HG03108 (cell line): ENCODE measurements around the gene SNAP25.

Experiments
- ATAC-seq: cut with Tn5 transposase; IDR thresholded peaks from one replicate; pipeline ENCODE4 v1.9.1; 2021; ENCODE audit warnings: moderate library complexity; ENCODE audit not compliant: unreplicated experiment

The SNAP25 gene

DNA sequence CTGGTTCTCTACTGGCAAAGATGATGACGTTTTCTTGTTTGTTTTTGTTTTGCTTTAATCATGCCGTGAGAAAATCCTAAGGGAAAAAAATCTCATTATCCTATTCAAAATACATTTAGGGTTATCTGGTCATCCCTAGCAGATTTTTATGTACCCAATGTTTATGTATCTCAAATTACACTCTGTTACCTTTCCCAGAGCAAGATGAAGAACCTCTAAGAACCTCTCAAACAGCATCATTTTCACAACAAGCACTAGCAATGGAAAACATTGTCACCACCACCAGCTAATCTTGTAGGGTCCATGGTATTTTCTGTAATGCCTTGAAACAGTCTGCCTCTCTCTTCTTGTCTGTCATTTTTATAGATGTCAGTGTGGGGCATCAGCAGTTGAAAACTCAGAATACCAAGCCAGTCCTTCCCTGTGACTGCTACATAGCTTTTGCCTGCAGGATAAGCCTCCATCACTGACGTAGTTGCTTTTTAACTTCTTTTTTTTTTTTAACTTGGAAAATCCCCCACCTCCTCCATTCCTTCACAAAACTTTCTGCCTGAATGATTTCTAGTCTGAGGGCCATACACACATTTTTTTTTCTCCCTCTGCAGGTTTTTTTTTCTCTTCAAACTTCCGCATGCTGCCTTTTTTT lies 2.4 kb upstream of the SNAP25 start:
- no peak for ATAC-seq

DNA sequence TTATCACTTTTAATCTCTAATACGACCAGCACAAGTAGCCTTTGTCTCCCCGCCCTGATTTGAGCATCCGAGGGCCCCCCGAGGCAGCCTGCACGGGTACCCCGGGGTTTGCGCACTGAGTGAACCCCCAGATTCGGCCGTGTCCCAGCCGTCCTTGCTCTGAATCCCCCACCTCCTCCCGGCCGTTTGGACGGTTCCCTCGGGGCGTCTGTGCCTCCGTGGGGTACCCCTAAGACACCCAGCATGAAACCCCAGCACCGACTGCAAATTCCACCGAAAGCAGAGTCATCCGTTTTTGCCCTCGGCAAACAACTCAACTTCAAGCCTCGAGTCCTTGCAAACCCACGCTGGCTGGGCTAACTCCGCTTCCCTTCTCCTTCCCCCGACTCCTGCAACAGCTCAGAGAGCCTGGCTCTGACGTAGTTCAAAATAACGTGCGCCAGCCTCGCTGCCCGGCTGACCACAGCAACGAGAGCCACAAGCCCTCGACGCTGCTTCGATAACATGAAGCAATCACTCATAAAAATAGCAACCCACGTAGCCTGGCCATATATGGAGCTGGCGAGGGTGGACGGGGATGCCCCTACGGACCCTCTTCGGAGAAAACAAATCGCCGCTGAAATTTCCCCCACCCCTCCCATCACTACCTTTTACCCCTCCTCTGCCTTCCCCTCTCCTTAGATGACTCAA lies 764 bp upstream of the SNAP25 start:
- no peak for ATAC-seq

DNA sequence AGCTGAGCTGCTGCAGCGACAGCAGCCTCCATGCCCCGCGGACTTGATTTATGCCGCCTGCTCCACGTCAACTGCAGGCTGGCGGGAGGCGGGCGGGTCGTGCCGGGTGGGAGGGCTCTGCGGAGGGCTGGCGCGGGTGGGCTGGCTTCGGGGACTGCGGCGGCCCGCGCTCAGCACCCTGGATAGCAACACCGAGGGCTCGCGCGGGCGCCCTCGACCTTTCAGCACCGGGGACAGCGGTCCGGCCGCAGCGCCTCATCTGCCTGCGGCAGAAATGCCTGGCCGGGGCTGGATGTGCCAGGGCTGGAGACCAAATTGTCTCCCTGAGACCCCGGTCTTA lies 792 bp downstream of the SNAP25 start:
- ATAC-seq = peak; percentile 69

DNA sequence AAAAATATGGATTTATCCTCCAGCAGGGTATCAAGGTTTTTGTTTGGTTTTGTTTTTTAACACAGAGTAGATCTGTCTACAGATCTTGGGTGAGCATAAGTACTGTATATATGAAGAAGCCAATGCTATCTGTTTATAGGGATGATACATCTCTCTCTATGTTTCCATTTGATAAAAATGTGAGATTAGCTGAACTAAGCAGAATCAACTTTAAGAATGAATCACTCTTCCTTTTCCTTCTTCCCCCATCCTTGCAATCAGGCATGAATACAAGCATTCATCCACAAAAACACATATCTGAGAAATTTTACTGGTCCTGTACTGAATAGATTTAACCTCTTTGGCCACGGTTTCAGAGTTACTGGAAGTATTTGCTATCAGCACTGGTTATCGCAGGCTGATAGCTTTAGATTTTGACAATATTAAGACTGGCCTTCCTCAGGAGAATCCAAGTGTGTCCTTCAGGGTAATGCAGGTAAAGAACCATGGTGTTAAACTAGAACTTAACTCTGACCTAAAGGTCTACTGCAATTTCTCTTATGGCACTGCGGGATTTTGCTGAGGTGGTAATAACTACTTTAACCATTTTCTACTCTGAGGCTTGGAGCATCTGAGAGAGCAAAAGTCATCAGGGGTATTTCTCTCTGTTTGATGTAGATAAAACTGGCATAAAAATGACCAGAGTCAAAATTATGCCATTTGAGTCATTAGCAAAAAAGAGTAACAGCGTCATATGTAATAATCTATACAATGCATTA lies 1.5 kb downstream of the SNAP25 start:
- ATAC-seq = no peak

DNA sequence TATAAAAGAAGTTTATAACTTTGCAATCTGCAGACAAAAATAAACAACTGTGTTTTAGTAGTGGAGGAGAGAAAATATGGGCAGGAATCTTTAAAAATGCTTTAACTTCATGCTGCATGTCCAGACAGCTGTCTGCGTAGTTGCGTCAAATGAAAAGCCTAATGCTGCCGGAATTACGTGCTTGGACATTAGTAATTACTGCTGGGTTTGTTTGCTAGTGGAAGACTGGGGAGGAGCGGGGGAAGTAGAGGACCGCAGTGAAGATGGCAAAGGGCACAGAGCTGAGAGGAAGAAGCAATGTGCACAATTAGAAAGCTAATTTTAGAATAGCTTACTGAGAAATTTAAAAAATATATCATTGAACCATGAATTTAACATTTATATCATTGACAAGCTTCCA lies 2.4 kb downstream of the SNAP25 start:
- no peak for ATAC-seq

DNA sequence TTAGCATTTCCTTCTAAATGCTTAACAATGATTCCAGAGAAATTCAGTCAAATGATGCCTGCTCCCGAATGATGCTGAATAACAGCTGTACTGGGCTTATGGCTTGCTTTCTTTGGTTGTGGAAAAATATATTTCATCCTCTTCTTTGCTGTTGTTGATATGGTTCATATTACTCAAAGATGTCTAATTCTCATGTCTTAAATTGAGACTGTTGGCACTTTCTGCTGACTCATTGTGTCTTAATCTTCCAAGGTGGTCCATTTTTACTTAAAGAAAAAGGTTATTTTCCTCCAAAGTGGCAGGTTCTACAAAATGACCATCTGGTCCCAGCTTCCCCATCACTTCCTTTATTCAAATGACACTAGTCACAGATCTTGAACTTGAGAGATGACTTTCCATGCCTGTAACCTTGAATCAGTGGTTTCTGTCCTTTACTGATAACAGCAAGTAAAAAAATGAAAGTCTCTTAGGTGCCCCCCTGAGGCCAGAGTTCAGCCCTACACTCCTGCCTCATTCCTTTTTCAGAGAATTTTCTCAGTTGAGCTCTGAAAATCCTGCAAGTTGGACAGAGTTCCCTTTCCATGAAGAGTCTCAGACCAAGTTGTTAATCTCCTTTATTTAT lies 6.9 kb downstream of the SNAP25 start:
- ATAC-seq = no peak

DNA sequence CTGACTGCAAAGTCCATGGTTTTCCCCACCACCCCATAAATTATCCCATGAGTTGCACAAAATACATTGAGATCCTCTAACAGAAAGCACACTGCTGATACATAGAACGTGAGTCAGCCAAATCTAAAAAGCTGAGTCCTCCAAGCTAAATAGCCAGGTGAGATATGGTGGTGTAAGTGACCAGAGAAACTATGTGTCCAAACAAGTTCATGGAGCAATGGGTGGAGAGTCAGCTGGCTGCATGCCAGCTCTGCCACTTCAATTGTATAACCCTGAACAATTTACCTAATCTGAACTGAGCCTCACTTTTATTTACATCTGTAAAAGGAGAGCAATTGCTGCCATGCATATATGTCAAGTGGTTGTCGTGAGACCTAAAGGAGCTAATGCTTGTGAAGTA lies 9.7 kb downstream of the SNAP25 start:
- no peak for ATAC-seq

DNA sequence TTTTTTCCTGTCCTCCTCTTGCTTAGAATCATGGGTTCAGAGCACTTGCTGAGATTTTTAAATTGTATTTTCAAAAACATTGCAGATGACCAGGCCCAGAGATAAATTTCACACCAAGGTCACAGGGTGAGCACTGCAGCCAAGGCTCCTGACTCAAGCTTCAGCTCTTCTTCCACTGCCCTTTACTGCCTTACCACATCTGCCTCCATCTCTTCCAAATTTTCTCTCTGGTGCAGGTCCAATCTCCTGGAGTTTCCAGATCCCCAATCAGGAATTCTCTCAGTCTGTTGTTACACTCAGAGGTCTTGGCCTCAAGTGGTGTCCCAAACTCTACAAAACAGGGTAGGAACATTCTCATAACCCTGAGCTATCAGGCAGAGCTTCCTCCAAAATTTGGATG lies 12.7 kb downstream of the SNAP25 start:
- ATAC-seq = no peak

DNA sequence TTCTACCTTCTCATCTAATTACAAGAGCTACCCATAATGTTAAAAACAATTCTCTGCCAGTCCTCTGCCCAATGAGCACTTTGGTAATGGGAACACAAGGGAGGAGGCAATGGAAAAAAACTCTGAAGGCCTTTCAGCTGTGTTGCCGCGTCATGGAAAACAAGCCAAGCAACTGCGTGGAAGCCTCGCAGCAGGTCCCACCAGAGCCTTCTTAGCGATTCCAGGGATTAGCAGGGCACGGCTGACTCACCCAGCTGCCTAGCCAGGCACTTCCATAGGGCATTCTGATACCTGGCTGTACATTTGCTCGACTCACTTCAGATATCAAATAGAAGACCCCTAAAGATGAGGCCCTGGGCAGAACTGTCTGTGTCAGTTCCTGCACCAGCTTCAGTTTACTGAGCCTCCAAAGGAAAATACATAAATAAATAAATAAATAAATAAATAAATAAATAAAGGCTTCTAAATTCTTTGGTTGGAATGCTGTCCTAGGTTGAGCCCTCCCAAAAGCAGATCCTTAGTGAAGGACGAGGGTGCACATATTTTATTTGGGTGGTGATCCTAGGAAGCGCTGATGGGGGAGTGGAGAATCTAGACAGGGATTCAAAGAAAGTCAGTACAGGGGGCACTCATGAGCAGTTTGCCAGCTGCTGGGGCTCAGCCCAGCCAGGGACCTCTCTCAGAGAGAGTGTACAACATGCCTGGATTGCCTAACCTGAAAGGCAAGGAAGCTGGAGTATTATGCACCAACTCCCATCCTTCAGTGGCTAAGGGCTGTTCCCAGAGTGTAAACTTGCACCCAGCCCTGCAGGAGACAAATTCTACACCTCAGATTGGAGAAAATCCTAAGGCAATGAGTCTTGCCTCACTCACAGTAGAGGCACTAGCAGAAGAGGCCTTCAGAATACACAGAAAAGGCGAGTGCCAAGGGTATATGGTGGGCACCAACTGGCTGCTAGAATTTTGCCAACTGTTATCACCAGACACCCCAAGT lies 18.2 kb downstream of the SNAP25 start:
- ATAC-seq = no peak

DNA sequence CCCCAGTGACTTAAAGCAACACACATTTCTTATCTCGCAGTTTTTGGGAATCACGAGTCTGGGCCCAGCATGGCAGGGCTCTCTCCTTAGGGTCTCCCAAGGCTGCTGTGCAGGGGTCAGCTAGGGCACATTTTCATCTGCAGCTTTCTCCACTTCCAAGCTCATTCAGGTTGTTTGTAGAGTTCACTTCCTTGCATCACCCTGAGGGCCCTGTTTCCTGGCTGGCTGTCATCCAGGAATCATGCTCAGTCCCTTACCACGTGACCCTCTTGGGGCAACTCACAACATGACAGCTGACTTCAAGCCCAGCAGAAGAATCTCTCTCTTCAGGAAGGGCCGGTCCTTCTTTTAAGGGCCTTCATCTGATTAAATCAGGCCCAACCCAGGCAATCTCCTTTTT lies 21.3 kb downstream of the SNAP25 start:
- no peak for ATAC-seq

DNA sequence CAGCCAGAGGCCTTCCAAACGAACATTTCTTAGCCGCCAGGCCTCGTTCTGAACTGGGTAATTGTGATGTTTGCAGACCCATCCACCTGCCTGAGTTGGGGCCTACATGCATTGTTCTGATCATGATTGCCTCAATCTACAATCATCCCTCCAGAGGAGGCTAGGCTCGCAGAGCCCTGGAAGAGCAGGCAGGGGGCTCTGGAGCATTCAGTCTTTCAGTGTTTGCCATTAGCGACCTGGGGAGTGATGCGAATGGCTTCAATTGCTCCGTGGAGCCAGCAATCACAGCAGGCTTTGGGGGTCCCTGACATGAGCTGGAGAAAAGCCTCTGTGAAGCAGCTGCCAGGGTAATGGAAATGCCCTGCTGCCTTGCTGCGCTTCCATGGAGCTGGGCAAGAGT lies 22.0 kb downstream of the SNAP25 start:
- ATAC-seq = no peak

DNA sequence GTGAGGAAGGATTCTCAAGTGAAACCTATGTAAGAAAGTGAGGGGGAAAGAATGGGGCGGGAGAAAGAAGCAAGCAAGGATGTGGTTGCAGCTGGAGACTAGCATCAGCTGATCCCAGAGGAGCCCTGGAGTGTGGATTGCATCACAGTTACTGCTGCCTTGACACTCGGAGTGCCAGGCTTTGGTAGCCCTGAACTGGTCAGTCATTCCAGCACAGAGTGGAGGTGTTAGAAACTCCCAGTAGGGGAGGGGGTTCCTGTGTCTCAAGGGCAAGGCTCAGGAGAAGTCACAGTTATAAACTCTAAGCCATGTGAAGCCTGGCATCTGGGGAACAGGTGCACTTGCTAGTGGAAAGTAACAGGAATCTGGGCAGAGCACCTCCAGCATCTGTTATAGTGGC lies 23.5 kb downstream of the SNAP25 start:
- ATAC-seq = no peak

DNA sequence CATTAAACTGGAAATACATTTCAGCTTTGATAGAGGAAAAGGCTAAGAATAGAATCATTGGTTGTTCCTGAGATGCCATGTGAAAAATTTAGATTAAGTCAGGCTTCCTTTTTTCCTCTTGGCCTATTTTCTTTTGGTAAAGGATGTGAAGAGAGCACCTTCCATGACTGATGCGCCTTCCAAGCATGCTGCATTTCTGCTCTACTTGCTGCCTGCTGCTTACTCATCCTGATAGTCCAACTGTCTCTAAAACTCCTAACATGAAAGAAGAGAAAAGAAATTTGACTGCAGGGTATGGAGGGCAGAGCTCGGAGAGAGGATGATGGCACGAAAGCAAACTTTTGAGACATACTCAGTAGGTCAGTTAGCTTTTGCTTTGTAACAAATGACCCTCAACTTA lies 28.8 kb downstream of the SNAP25 start:
- ATAC-seq = no peak

DNA sequence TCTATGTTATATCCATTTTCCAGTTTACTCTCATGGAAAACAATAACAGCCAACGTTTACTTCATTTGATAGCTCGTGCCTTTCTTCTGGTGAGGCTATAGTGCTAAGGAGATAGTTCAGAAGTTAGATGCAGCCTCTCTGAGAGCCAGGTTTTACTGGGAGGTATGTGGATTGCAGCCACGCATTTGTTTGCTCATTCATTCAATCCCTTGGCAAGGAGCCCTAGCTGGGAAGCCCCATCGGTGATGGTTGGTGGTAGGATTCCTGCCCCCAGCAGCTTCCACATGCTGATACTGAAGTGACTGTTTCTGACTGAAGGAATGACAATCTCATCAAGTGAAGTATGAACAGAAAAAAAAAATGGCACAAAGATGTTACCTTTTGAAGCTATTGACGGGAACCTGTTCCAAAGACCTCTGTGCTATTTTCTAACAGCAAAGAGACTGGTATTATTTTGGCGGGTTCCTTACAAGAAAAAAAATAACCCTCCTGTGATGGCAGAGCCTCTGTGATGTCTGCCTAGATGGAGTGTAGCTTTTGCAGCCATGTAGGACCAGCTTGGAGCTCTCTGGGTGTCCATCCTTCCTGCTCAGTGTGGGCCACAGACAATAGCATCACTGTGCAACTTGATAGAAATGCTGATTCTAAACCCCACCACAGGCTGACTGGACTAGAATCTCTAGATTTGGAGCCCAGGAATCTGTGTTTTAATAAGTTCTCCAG lies 30.6 kb downstream of the SNAP25 start:
- no peak for ATAC-seq

DNA sequence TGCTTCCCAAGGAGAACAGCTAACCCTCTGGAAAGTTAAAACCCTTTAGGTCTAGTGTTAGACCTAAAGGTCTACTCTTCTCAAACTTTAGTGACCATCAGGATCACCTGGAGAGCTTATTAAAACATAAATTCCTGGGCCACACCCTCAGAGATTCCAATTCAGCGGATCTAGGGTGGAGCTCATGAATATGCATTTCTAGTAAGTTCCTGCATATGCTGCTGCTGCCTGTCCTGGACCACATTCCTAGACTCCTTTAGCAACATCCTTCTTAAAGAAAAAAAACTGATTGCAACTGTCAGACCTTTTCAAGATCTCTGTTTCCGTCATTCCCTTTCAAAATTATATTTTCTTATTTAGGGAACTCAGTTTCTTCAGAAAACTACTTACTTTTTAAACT lies 31.2 kb downstream of the SNAP25 start:
- ATAC-seq = no peak

DNA sequence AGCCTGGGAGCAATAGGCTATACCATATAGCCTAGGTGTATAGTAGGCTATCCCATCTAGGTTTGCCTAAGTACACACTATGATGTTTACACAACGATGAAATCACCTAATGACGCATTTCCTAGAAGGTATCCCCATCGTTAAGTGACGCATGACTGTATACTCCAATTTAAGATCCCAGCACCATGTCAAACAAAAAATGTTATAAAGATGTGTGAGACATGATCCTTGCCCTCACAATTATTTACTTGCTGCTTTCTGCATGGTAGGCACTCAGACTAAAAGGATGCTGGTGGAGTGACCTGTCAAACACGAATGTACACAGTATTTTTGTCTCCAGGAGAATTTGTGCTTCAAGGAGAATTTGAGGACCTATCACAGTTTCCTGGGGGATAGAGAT lies 32.3 kb downstream of the SNAP25 start:
- ATAC-seq = no peak

DNA sequence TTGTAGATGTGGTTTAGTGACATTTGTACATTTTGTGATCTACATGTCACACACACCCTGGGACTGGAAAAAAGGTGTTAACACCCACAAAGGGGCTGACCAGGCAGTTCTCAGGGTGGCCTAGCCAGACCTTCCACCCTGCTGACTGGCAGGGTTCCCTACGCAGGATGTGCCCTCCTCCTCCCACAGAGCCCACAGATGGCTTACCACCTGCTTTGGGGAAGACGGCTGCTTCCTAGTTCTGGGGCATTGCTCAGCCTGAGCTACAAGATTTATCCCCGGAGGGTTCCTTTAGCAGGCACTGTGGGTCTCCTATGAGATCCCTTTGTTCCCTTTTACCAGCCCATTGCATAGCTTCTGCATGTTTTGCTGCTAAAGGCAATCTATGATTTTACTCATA lies 35.1 kb downstream of the SNAP25 start:
- no peak for ATAC-seq

DNA sequence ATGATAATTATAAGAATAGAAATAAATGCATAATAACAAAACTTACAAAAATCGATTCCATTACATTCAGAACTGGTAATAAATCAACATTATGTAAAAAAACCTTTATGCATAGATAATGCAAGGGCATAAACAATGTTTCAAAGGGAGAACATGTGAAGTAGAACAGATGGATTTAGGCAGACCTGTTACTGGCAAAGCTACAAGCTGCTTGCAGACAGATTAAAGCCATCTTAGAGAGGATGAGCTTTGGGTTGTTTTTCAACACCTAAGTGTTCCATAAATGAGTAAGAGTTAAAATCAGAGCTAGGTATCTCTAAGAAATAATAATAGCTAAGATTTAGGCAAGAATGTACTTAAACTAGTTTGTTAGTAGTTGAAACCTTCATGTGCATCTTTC lies 37.2 kb downstream of the SNAP25 start:
- no peak for ATAC-seq

DNA sequence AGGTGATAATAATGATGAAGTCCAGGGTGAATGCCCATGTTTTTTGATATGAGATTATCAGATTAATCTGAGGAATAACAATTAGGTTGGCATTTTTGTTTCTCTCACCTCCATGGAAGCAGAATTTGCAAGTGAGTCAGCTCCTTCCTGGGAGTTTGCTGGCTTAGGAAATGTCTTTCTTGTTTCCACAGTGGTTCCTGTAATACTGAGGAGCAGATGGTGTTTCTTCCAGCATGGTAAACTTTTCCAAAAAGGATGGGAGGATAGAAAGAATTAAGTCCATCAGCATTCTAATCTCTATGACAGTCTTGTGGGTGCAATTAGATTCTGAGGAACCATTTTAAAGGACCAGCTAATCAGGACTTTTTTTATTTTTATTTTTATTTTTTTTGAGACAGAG lies 40.5 kb downstream of the SNAP25 start:
- ATAC-seq = no peak

DNA sequence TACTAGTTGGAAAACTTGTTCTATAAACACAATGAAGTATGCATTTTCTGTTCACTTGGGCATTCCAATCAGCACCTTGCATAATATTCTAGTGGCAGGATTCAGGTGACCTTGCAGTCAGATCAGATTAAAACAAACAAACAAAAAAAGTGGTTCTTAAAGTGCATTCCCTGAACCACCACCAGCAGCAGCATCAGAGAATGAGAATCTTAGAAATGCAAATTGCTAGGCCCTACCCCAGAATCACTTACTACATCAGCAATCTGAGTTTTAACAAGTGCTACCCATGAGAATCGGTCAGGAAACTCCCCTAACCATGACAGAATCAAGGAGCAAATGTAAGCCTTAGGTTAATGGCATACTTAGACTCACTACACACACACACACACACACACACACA lies 41.7 kb downstream of the SNAP25 start:
- ATAC-seq = no peak
